ENCODE data around the gene FRMD4A.

Gene FRMD4A

DNA sequence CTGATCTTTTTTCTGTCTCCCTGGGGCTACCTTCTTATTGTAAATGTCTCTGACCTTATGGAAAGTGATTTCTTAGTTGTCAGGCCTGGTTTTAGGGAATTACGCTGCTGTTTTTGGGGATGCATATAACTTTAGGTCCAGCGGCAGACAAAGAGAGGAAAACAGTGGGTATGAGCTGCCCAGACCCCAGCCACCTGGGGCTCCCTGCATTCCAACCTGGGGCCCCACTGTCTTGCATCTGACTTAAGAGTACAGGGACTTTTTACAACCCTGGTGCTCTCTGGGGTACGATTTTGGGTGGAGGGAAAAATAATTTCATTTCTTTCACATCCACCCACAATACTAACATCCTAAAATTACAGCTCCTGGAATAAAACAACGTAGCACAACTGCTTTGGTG is 624.5 kb downstream of the FRMD4A start:
- no peak for TF ChIP-seq LEF1 (IDR thresholded peaks at IDR 0.05; ENCODE audit: borderline replicate concordance)
- no peak for TF ChIP-seq PKNOX1 (IDR thresholded peaks at IDR 0.05)
- no peak for TF ChIP-seq ELF4 (IDR thresholded peaks at IDR 0.05)
- no peak for TF ChIP-seq ARNT (IDR thresholded peaks at IDR 0.05)
- TF ChIP-seq ZNF384 (IDR thresholded peaks at IDR 0.05), result no peak
- no peak for TF ChIP-seq SP1 (IDR thresholded peaks at IDR 0.05)
- no peak for TF ChIP-seq BHLHE40 (IDR thresholded peaks at IDR 0.05; ENCODE audit: borderline replicate concordance)
- no peak for TF ChIP-seq FOXM1 (IDR thresholded peaks at IDR 0.05; ENCODE audit: borderline replicate concordance)
- TF ChIP-seq FOXK2 (IDR thresholded peaks at IDR 0.05), result no peak
- CTCF ChIA-PET, result no interaction called here
- DNase-seq (ENCODE audit: extremely low spot score), result no peak
- POLR2A ChIA-PET, result interaction anchor here (1.7 kb wide), 1 partner anchor 53 kb away, joined by 5 read pairs; no protein-coding TSS in a partner anchor

- ChIA-PET POLR2A (interaction anchor here (0.6 to 1.7 kb wide), 2 partner anchors 54 to 872 kb away, joined by 4 to 5 read pairs; no protein-coding TSS in a partner anchor), CTCF (no interaction called here)
- no peak for DNase-seq (ENCODE audit: extremely low spot score)
- no peak for TF ChIP-seq CTBP1 (IDR thresholded peaks at IDR 0.05; ENCODE audit: borderline replicate concordance)
- no peak for TF ChIP-seq PKNOX1 (IDR thresholded peaks at IDR 0.05)
- TF ChIP-seq SP1 (IDR thresholded peaks at IDR 0.05), result no peak
- TF ChIP-seq ELF4 (IDR thresholded peaks at IDR 0.05), result no peak
- TF ChIP-seq NFRKB (IDR thresholded peaks at IDR 0.05), result no peak
- no peak for TF ChIP-seq SUZ12 (IDR thresholded peaks at IDR 0.05)
- no peak for TF ChIP-seq LEF1 (IDR thresholded peaks at IDR 0.05; ENCODE audit: borderline replicate concordance)
- no peak for TF ChIP-seq TARDBP (IDR thresholded peaks at IDR 0.05)
- TF ChIP-seq HDGF (IDR thresholded peaks at IDR 0.05; ENCODE audit: borderline replicate concordance), result no peak
- TF ChIP-seq FOXM1 (IDR thresholded peaks at IDR 0.05; ENCODE audit: borderline replicate concordance), result no peak
- no peak for TF ChIP-seq L3MBTL2 (conservative IDR thresholded peaks at IDR 0.05)
- no peak for TF ChIP-seq FOXK2 (IDR thresholded peaks at IDR 0.05)
Observed at GRCh38 chr10:13705526-13706174, 625.1 kb downstream of the FRMD4A start.

DNA sequence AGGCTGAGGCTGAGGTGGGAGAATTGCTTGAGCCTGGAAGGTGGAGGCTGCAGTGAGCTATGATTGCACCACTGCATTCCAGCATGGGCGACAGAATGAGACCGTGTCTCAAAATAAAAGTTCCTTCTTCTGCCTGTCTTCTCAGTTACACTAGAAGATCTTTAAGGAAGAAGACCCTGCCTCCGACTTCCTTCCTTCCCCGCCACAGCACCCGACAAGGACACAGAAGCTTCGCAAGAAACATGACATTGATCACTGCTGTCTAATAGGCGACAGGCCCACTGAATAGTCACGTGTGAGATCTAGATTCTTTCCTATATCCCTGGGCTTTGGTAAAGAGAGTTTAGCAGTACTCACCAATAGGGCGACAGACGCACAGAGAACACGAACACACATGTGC is 625.8 kb downstream of the FRMD4A start:
- ChIA-PET POLR2A (interaction anchor here (0.6 kb wide), 1 partner anchor 871 kb away, joined by 4 read pairs; no protein-coding TSS in a partner anchor), CTCF (no interaction called here)
- TF ChIP-seq HDGF (IDR thresholded peaks at IDR 0.05; ENCODE audit: borderline replicate concordance) (no peak), BHLHE40 (IDR thresholded peaks at IDR 0.05; ENCODE audit: borderline replicate concordance) (no peak), ZNF384 (IDR thresholded peaks at IDR 0.05) (no peak), FOXK2 (IDR thresholded peaks at IDR 0.05) (no peak), SUZ12 (IDR thresholded peaks at IDR 0.05) (no peak), CTBP1 (IDR thresholded peaks at IDR 0.05; ENCODE audit: borderline replicate concordance) (no peak), ELF4 (IDR thresholded peaks at IDR 0.05) (no peak), LEF1 (IDR thresholded peaks at IDR 0.05; ENCODE audit: borderline replicate concordance) (no peak), PKNOX1 (IDR thresholded peaks at IDR 0.05) (no peak), FOXM1 (IDR thresholded peaks at IDR 0.05; ENCODE audit: borderline replicate concordance) (no peak), ARNT (IDR thresholded peaks at IDR 0.05) (no peak)
- DNase-seq (ENCODE audit: extremely low spot score), result no peak

DNA sequence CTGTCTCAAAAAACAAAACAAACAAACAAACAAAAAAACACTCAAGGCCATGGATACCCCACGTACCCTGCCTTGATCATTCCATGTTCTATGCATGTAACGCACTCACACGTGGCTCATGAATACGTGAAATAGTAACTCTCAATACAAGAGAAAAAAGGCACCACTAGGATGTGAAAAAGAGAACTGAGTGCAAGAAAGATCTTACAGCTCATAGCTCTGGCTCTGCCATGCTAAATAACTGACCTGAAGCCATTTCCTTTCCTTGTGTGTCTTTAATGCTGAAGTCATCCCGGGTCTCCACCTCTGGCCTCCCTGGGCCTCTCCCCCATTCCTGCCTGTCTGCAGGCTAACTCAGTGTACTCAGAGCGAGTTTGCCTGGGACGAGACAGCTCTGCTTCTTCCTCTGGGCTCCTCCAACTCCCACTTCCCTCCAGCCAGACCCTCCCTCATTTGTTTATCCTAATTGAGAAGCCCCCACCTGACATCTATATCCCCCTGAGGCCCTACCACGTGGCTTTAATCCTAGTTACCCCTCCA is 626.7 kb downstream of the FRMD4A start:
- no peak for DNase-seq (ENCODE audit: extremely low spot score)
- TF ChIP-seq CTBP1 (IDR thresholded peaks at IDR 0.05; ENCODE audit: borderline replicate concordance) (no peak), ARNT (IDR thresholded peaks at IDR 0.05) (no peak), BHLHE40 (IDR thresholded peaks at IDR 0.05; ENCODE audit: borderline replicate concordance) (no peak), NFRKB (IDR thresholded peaks at IDR 0.05) (no peak), PKNOX1 (IDR thresholded peaks at IDR 0.05) (no peak), L3MBTL2 (conservative IDR thresholded peaks at IDR 0.05) (no peak), TARDBP (IDR thresholded peaks at IDR 0.05) (no peak), FOXA1 (IDR thresholded peaks at IDR 0.05) (no peak), SP1 (IDR thresholded peaks at IDR 0.05) (no peak), LEF1 (IDR thresholded peaks at IDR 0.05; ENCODE audit: borderline replicate concordance) (no peak), FOXM1 (IDR thresholded peaks at IDR 0.05; ENCODE audit: borderline replicate concordance) (no peak), ZNF384 (IDR thresholded peaks at IDR 0.05) (no peak), ELF4 (IDR thresholded peaks at IDR 0.05) (no peak), FOXK2 (IDR thresholded peaks at IDR 0.05) (no peak), HDGF (IDR thresholded peaks at IDR 0.05; ENCODE audit: borderline replicate concordance) (no peak), SUZ12 (IDR thresholded peaks at IDR 0.05) (no peak)
- POLR2A ChIA-PET, result no interaction called here
- CTCF ChIA-PET, result no interaction called here

DNA sequence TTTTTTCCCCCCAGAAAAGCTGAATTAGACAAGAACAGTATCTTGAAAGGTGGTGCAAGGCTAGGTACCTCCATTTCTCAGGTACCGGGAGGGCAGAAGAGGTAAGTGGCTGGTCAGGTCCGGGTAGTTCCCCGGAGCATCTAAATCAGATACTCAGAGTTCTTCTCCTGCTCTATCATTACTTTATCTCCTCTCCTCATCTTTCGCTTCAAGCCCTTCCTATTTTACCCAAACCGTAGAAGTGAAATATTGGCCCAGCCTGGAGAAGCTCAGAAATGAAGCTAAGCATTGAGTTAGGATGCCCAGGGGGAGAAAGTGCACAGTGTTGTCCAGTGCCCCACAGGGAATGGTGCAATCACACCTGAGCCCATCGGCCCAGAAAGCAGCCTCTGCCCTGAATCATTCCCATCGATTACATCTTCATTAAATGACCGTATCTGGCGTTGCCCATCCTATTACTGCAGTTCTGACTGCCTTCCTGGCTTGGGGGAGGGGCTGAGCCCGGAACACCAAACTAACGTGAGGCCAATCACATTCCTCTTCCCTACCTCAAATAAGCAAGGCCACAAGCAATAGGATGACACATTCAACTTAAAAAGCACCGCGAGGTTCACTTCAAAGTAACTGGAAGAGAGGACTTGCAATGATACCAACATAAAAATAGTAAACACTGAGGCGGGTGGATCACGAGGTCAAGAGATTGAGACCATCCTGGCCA is 627.5 kb downstream of the FRMD4A start:
- ChIA-PET POLR2A (no interaction called here), CTCF (no interaction called here)
- DNase-seq (ENCODE audit: extremely low spot score), result no peak
- no peak for TF ChIP-seq BHLHE40 (IDR thresholded peaks at IDR 0.05; ENCODE audit: borderline replicate concordance)
- no peak for TF ChIP-seq NFRKB (IDR thresholded peaks at IDR 0.05)
- TF ChIP-seq L3MBTL2 (conservative IDR thresholded peaks at IDR 0.05), result no peak
- no peak for TF ChIP-seq SP1 (IDR thresholded peaks at IDR 0.05)
- no peak for TF ChIP-seq ARNT (IDR thresholded peaks at IDR 0.05)
- no peak for TF ChIP-seq PKNOX1 (IDR thresholded peaks at IDR 0.05)
- TF ChIP-seq LEF1 (IDR thresholded peaks at IDR 0.05; ENCODE audit: borderline replicate concordance), result no peak
- no peak for TF ChIP-seq FOXM1 (IDR thresholded peaks at IDR 0.05; ENCODE audit: borderline replicate concordance)
- TF ChIP-seq ZNF384 (IDR thresholded peaks at IDR 0.05), result no peak
- no peak for TF ChIP-seq ELF4 (IDR thresholded peaks at IDR 0.05)
- TF ChIP-seq SUZ12 (IDR thresholded peaks at IDR 0.05), result no peak
- no peak for TF ChIP-seq HDGF (IDR thresholded peaks at IDR 0.05; ENCODE audit: borderline replicate concordance)
- no peak for TF ChIP-seq FOXK2 (IDR thresholded peaks at IDR 0.05)
- no peak for TF ChIP-seq FOXA1 (IDR thresholded peaks at IDR 0.05)
- TF ChIP-seq CTBP1 (IDR thresholded peaks at IDR 0.05; ENCODE audit: borderline replicate concordance), result no peak
- TF ChIP-seq TARDBP (IDR thresholded peaks at IDR 0.05), result no peak
